ENCODE measurements around the gene ZNF329. TPM values are rescaled to one million over a fixed set of nuclear protein-coding genes. Genes with fewer than 3 reads are reported as not detected.

Gene ZNF329
- total and polyA plus RNA-seq, 2 of the 13 experiments (the other 11 are each of a cell fraction or from before 2014, with no cell fraction given) = 3.8 to 9.6 TPM

- no peak; the same call in 1 of the 2 replicates for TF ChIP-seq ZNF230 (CRISPR knock-in tag; IDR thresholded peaks at IDR 0.05)
- peak; percentile 90 for TF ChIP-seq ZNF430 (CRISPR knock-in tag; IDR thresholded peaks at IDR 0.05)
- TF ChIP-seq EHMT2 (IDR thresholded peaks at IDR 0.05; ENCODE audit: borderline replicate concordance, low read depth, low read length) = no peak
- TF ChIP-seq DBP (CRISPR knock-in tag; IDR thresholded peaks at IDR 0.05; ENCODE audit: not compliant biosample characterization) = peak; percentile 49
- TF ChIP-seq, protein P1, sequence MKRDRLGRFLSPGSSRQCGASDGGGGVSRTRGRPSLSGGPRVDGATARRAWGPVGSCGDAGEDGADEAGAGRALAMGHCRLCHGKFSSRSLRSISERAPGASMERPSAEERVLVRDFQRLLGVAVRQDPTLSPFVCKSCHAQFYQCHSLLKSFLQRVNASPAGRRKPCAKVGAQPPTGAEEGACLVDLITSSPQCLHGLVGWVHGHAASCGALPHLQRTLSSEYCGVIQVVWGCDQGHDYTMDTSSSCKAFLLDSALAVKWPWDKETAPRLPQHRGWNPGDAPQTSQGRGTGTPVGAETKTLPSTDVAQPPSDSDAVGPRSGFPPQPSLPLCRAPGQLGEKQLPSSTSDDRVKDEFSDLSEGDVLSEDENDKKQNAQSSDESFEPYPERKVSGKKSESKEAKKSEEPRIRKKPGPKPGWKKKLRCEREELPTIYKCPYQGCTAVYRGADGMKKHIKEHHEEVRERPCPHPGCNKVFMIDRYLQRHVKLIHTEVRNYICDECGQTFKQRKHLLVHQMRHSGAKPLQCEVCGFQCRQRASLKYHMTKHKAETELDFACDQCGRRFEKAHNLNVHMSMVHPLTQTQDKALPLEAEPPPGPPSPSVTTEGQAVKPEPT (CRISPR knock-in tag; IDR thresholded peaks at IDR 0.05; ENCODE audit: low read depth) = 0 out of 2 replicates have a peak, but pooled peaks have one; percentile 25
- no peak for TF ChIP-seq ZBTB26 (CRISPR knock-in tag; IDR thresholded peaks at IDR 0.05; ENCODE audit: borderline replicate concordance)
- TF ChIP-seq ZNF703 (CRISPR knock-in tag; IDR thresholded peaks at IDR 0.05; ENCODE audit: borderline replicate concordance) = no peak
- no peak for TF ChIP-seq ZNF678 (CRISPR knock-in tag; IDR thresholded peaks at IDR 0.05)
- TF ChIP-seq HNRNPK (IDR thresholded peaks at IDR 0.05; ENCODE audit: low read depth, low read length, poor library complexity, severe bottlenecking) = no peak
- no peak for TF ChIP-seq SYNCRIP (IDR thresholded peaks at IDR 0.05; ENCODE audit: insufficient read depth, low read depth, low read length)
- no peak for TF ChIP-seq ZSCAN9 (CRISPR knock-in tag; IDR thresholded peaks at IDR 0.05; ENCODE audit: borderline replicate concordance)
- TF ChIP-seq ZNF609 (CRISPR knock-in tag; IDR thresholded peaks at IDR 0.05; ENCODE audit: borderline replicate concordance) = peak; percentile 34; the same call in 1 of the 2 replicates
- TF ChIP-seq KDM6A (CRISPR knock-in tag; IDR thresholded peaks at IDR 0.05; ENCODE audit: low read depth) = no peak
- no peak for TF ChIP-seq ZNF432 (CRISPR knock-in tag; IDR thresholded peaks at IDR 0.05; ENCODE audit: borderline replicate concordance)
- no peak for TF ChIP-seq ZNF577 (CRISPR knock-in tag; IDR thresholded peaks at IDR 0.05; ENCODE audit: borderline replicate concordance, low read depth)
- TF ChIP-seq ETV5 (CRISPR knock-in tag; IDR thresholded peaks at IDR 0.05; ENCODE audit: borderline replicate concordance) = peak; percentile 93
- no peak for TF ChIP-seq ZNF777 (CRISPR knock-in tag; IDR thresholded peaks at IDR 0.05)
- TF ChIP-seq SMAD9 (CRISPR knock-in tag; IDR thresholded peaks at IDR 0.05) = no peak
- TF ChIP-seq CEBPB (IDR thresholded peaks at IDR 0.05; ENCODE audit: borderline replicate concordance, low read depth, low read length) = peak; percentile 43
Observed at GRCh38 chr19:58154679-58155648, 4.4 kb upstream of the ZNF329 start (continued).
